Measurements from ENCODE around the gene KDM5A. TPM values are rescaled to one million over a fixed set of nuclear protein-coding genes. Genes with fewer than 3 reads are reported as not detected.

Gene KDM5A
- total RNA-seq, 4 donors from 2014 or later = 12.1 to 97.5 (median 50.5) TPM

- Histone ChIP-seq H3K27ac (peak overlapping the region; percentile 74 to 81), H3K9me3 (no peaks in the 10 kb centered on the region), H3K4me1 (peaks cover 0 to 7% of the 10 kb centered on the region in 2 donors), H3K4me3 (peak overlapping the region; percentile 60 to 72), H3K27me3 (no peaks in the 10 kb centered on the region), H3K36me3 (no peaks in the 10 kb centered on the region)
- TF ChIP-seq POLR2A (IDR thresholded peaks at IDR 0.05) (no peak), CTCF (IDR thresholded peaks at IDR 0.05) (peak in 1 of 4 experiments; percentile 8)
- no peak for DNase-seq
- intact Hi-C loops (cut with DNase I; ENCODE audit: low total_unique reads) = no loop called here
These were observed 12.9 kb upstream of the KDM5A start for GRCh38 chr12:402029-402389.

- peak in 1 of 2 donors; percentile 28 for TF ChIP-seq POLR2A (IDR thresholded peaks at IDR 0.05)
- TF ChIP-seq CTCF (IDR thresholded peaks at IDR 0.05) = peak in 3 of 4 experiments; percentile 34 to 50 (median 41)
- Histone ChIP-seq H3K4me3 (peak within 1 kb of the TSS; percentile 60 to 72), H3K36me3 (no peaks in the 10 kb centered on the region), H3K9me3 (no peaks in the 10 kb centered on the region), H3K4me1 (peaks cover 0 to 7% of the 10 kb centered on the region in 2 donors), H3K27ac (peak within 1 kb of the TSS; percentile 74 to 81), H3K27me3 (no peaks in the 10 kb centered on the region)
- DNase-seq = peak; percentile 90 to 93
- intact Hi-C loops (cut with DNase I; ENCODE audit: low total_unique reads) = no loop called here
These were observed 12.3 kb upstream of the KDM5A start, which contains the start of gene CCDC77 for GRCh38 chr12:401235-402028. CCDC77 (plus strand) TSS chr12:401644; CDS start chr12:409384, 7,740 bp downstream.

GRCh38 chr12:400828-401227, 11.7 kb upstream of the KDM5A start:
- peak overlapping the region; percentile 17 to 74 for H3K27ac ChIP-seq
- no peak for DNase-seq
- TF ChIP-seq POLR2A (IDR thresholded peaks at IDR 0.05) (no peak), CTCF (IDR thresholded peaks at IDR 0.05) (no peak)
- peaks cover 0 to 7% of the 10 kb centered on the region in 2 donors for H3K4me1 ChIP-seq
- H3K27me3 ChIP-seq = no peaks in the 10 kb centered on the region
- no peaks in the 10 kb centered on the region for H3K36me3 ChIP-seq
- peak overlapping the region; percentile 60 to 72 for H3K4me3 ChIP-seq
- no peaks in the 10 kb centered on the region for H3K9me3 ChIP-seq
- intact Hi-C loops (cut with DNase I; ENCODE audit: low total_unique reads) = no loop called here

- Histone ChIP-seq H3K27ac (peak overlapping the region; percentile 86 to 92), H3K4me1 (peaks cover 3 to 5% of the 10 kb centered on the region in 2 donors), H3K4me3 (peak overlapping the region; percentile 57 to 92), H3K9me3 (no peaks in the 10 kb centered on the region), H3K36me3 (no peaks in the 10 kb centered on the region), H3K27me3 (no peaks in the 10 kb centered on the region)
- TF ChIP-seq POLR2A (IDR thresholded peaks at IDR 0.05) (no peak), CTCF (IDR thresholded peaks at IDR 0.05) (no peak)
- no peak for DNase-seq
- intact Hi-C loops (cut with DNase I; ENCODE audit: low total_unique reads) = no loop called here
These were observed 479 bp downstream of the KDM5A start for GRCh38 chr12:388541-389141.

- Histone ChIP-seq H3K4me3 (peak overlapping the region; percentile 57 to 92), H3K9me3 (no peaks in the 10 kb centered on the region), H3K27ac (peak overlapping the region; percentile 86 to 92), H3K4me1 (peaks cover 3 to 5% of the 10 kb centered on the region in 2 donors), H3K36me3 (no peaks in the 10 kb centered on the region), H3K27me3 (no peaks in the 10 kb centered on the region)
- TF ChIP-seq POLR2A (IDR thresholded peaks at IDR 0.05) (no peak), CTCF (IDR thresholded peaks at IDR 0.05) (no peak)
- intact Hi-C loops (cut with DNase I; ENCODE audit: low total_unique reads) = no loop called here
- DNase-seq = no peak
These were observed 1.1 kb downstream of the KDM5A start for GRCh38 chr12:388012-388411.

Data from uterus (tissue), 4 donors.